HepG2 (cell line): ENCODE measurements around the gene OTX1. TPM values are rescaled to one million over a fixed set of nuclear protein-coding genes. Genes with fewer than 3 reads are reported as not detected.

Experiments
- ATAC-seq: fragments of 200-7000 bp; cut with Tn5 transposase; 3 replicates; pipeline ENCODE4 v1.9.1; 2020; ENCODE audit warnings: mild to moderate bottlenecking, moderate library complexity
- BruUV-seq: library from RNA; stranded (reverse); fragments of 400-500 nt; replicated peaks from 2 replicates; lab custom pipeline; 2021; lab: Mats Ljungman, UMichigan
- CTCF ChIA-PET: fragments of 300-600 bp; formaldehyde crosslinking; extraction: SDS; loops from one replicate; lab custom pipeline; 2021; ENCODE audit warnings: low total read pairs, inconsistent platforms, low intra/inter-chr PET ratio; lab: Yijun Ruan, JAX
- POLR2A ChIA-PET: fragments of 350-600 bp; sonication (Branson Sonifier 250); formaldehyde crosslinking; loops from one replicate; lab custom pipeline; 2020; ENCODE audit warnings: antibody characterized with exemption, inconsistent platforms; lab: Yijun Ruan, JAX
- DNase-seq: peaks from one replicate; pipeline ENCODE4 v3.0.0-alpha.2; 2015; ENCODE audit warnings: low spot score
- FAIRE-seq: peaks from 3 replicates; lab custom pipeline; 2011; peaks lifted over from hg19 to GRCh38; lab: Jason Lieb, UNC
- H2AFZ ChIP-seq: one replicate; pipeline ENCODE4 v1.6.1; 2011; ENCODE audit warnings: low read length, inconsistent platforms
- H3K27ac ChIP-seq: fragments of 300-600 bp; 3 replicates; pipeline ENCODE4 v1.8.0; 2011; ENCODE audit warnings: mixed run types, mild to moderate bottlenecking, mixed read lengths, low read length, inconsistent platforms; ENCODE audit not compliant: insufficient read depth; ENCODE audit errors: extremely low read length
- H3K27me3 ChIP-seq, 2 experiments: fragments of 200-600 bp in 1 of 2; 2 replicates in 1 of 2; 3 replicates in 1 of 2; pipeline versions ENCODE4 v1.6.0 to v1.8.0; 2011; ENCODE audit warnings: low read length in 2 of 2, mild to moderate bottlenecking in 2 of 2, moderate library complexity in 2 of 2, inconsistent platforms in 1 of 2; ENCODE audit not compliant: insufficient read depth in 2 of 2, control insufficient read depth in 1 of 2
- H3K36me3 ChIP-seq, 2 experiments: fragments of 200-600 bp in 1 of 2; replicated peaks in 1 of 2; 2 replicates in 1 of 2; 3 replicates in 1 of 2; pipeline versions ENCODE4 v1.5.1 to v1.8.0; 2011; ENCODE audit warnings: low read length in 2 of 2, inconsistent platforms in 1 of 2; ENCODE audit not compliant: insufficient read depth in 2 of 2, control insufficient read depth in 1 of 2
- H3K4me1 ChIP-seq: 2 replicates; pipeline ENCODE4 v1.5.1; 2012; ENCODE audit warnings: low read length, inconsistent platforms; ENCODE audit not compliant: insufficient read depth
- H3K4me2 ChIP-seq: 2 replicates; pipeline ENCODE4 v1.6.0; 2011; ENCODE audit warnings: low read depth, low read length, inconsistent platforms
- H3K4me3 ChIP-seq, 3 experiments: fragments of 200-600 bp in 1 of 3; sonication (generic), shearing (Covaris generic) in 1 of 3; replicated peaks in 1 of 3; 2 replicates each; pipeline ENCODE4 v1.5.1; 2011 to 2016; ENCODE audit warnings: low read length in 3 of 3, inconsistent platforms in 2 of 3, low read depth in 2 of 3, mild to moderate bottlenecking in 2 of 3, control low read depth in 1 of 3, mixed read lengths in 1 of 3; ENCODE audit not compliant: insufficient read depth in 1 of 3
- H3K79me2 ChIP-seq: one replicate; pipeline ENCODE4 v1.6.1; 2011; ENCODE audit warnings: low read length, inconsistent platforms; ENCODE audit not compliant: insufficient read depth
- H3K9ac ChIP-seq: 2 replicates; pipeline ENCODE4 v1.6.0; 2011; ENCODE audit warnings: mild to moderate bottlenecking, low read depth, low read length, inconsistent platforms; ENCODE audit not compliant: insufficient read depth
- H3K9me3 ChIP-seq: 2 replicates; pipeline ENCODE4 v1.5.1; 2012; ENCODE audit warnings: mild to moderate bottlenecking, low read length
- H4K20me1 ChIP-seq: 2 replicates; pipeline ENCODE4 v1.6.0; 2011; ENCODE audit warnings: inconsistent platforms, mild to moderate bottlenecking, low read length, moderate library complexity; ENCODE audit not compliant: insufficient read depth
- ATF7 ChIP-seq, 2 experiments: fragments of 450-650 bp in 1 of 2; sonication (generic) in 1 of 2; formaldehyde crosslinking in 1 of 2; IDR thresholded peaks; 2 replicates each; pipeline versions ENCODE4 v1.4.0 to v1.6.1; 2016 to 2020; ENCODE audit warnings: antibody characterized with exemption in 1 of 2, mild to moderate bottlenecking in 1 of 2, missing genetic modification reagents in 1 of 2
- CREB1 ChIP-seq, 2 experiments: fragments of 450-650 bp in 1 of 2; IDR thresholded peaks; 2 replicates each; pipeline ENCODE4 v1.6.1; 2016 to 2017; ENCODE audit warnings: control low read depth in 1 of 2, mild to moderate bottlenecking in 1 of 2, missing compliant biosample characterization in 1 of 2, missing genetic modification characterization in 1 of 2
- GATAD2A ChIP-seq: IDR thresholded peaks from 2 replicates; pipeline ENCODE4 v1.6.1; 2016
- HNF4A ChIP-seq: sonication (generic); formaldehyde crosslinking; IDR thresholded peaks from 2 replicates; pipeline ENCODE4 v1.4.0; 2020; ENCODE audit warnings: missing genetic modification reagents
- NAIF1 ChIP-seq: sonication (generic); formaldehyde crosslinking; IDR thresholded peaks from 2 replicates; pipeline ENCODE4 v1.5.0; 2020; ENCODE audit warnings: mild to moderate bottlenecking, missing genetic modification reagents, borderline replicate concordance
- ONECUT2 ChIP-seq: sonication (generic); formaldehyde crosslinking; IDR thresholded peaks from 2 replicates; pipeline ENCODE4 v1.4.0; 2020; ENCODE audit warnings: missing genetic modification reagents
- ZBTB21 ChIP-seq: sonication (generic); formaldehyde crosslinking; IDR thresholded peaks from 2 replicates; pipeline ENCODE4 v1.4.0; 2020; ENCODE audit warnings: missing genetic modification reagents
- ZFX ChIP-seq: sonication (generic); formaldehyde crosslinking; IDR thresholded peaks from 2 replicates; pipeline ENCODE4 v1.4.0; 2020; ENCODE audit warnings: mild to moderate bottlenecking, low read depth, missing genetic modification reagents, moderate library complexity
- WGBS: methylation state at CpG from one replicate; pipeline ENCODE4 v1.1.6; 2017; ENCODE audit warnings: low lambda C conversion rate; 5-methylcytosine and 5-hydroxymethylcytosine counted together
- in situ Hi-C: cut with HindIII; loops from 2 replicates; pipeline ENCODE4 v1.10.0; 2017; ENCODE audit warnings: low pct_unique_long_range_greater_than_20kb; ENCODE audit not compliant: extremely low pct_ligation_motif_present
- intact Hi-C: fragments of 100-400 bp; cut with micrococcal nuclease; formaldehyde crosslinking; loops from one replicate; pipeline ENCODE4 v1.10.0; 2022; ENCODE audit not compliant: unreplicated experiment
- polyA plus RNA-seq, 8 experiments: library from polyadenylated mRNA; depleted of rRNA in 3 of 8; stranded (reverse) in 7 of 8; unstranded in 1 of 8; fragments of >200 nt; fragmentation: Illumina TruSeq in 4 of 8; extraction: Trizol in 4 of 8; gene quantifications; 2 replicates each; pipeline versions ENCODE4 v1.2.1 to v1.2.3, GENCODE V29; 2011 to 2016; ENCODE audit warnings: low read depth in 4 of 8, missing spikeins in 1 of 8, mixed read lengths in 1 of 8; ENCODE audit not compliant: insufficient read depth in 1 of 8
- total RNA-seq, 5 experiments: library from RNA; depleted of rRNA; stranded (reverse); fragments of >200 nt; fragmentation: Illumina TruSeq; extraction: Trizol; gene quantifications; 2 replicates each; pipeline ENCODE4 v1.2.3, GENCODE V29; 2016; ENCODE audit warnings: low read depth in 1 of 5
- TF ChIP-seq, protein P1 (sequence below): sonication (generic); formaldehyde crosslinking; IDR thresholded peaks from 2 replicates; pipeline ENCODE4 v1.4.0; 2020; ENCODE audit warnings: missing genetic modification reagents
- TF ChIP-seq, protein P2 (sequence below), 2 experiments: fragments of 450-650 bp in 1 of 2; sonication (generic) in 1 of 2; formaldehyde crosslinking; IDR thresholded peaks; 2 replicates each; pipeline versions ENCODE4 v1.5.0 to v1.8.0; 2020 to 2022; ENCODE audit warnings: mild to moderate bottlenecking in 1 of 2, missing genetic modification reagents in 1 of 2
- TF ChIP-seq, protein P3 (sequence below): sonication (generic); formaldehyde crosslinking; conservative IDR thresholded peaks from 2 replicates; pipeline ENCODE4 v1.4.0; 2020; ENCODE audit warnings: missing genetic modification reagents
- TF ChIP-seq, protein P4 (sequence below): sonication (generic); formaldehyde crosslinking; IDR thresholded peaks from 2 replicates; pipeline ENCODE4 v1.4.0; 2020; ENCODE audit warnings: missing genetic modification reagents
- TF ChIP-seq, protein P5 (sequence below): sonication (generic); formaldehyde crosslinking; IDR thresholded peaks from 2 replicates; pipeline ENCODE4 v1.5.1; 2020; ENCODE audit warnings: mild to moderate bottlenecking, missing genetic modification reagents, borderline replicate concordance

The OTX1 gene
- total and polyA plus RNA-seq, 2 of the 13 experiments (the other 11 are each of a cell fraction or from before 2014, with no cell fraction given) = 1.0 to 5.0 TPM

DNA sequence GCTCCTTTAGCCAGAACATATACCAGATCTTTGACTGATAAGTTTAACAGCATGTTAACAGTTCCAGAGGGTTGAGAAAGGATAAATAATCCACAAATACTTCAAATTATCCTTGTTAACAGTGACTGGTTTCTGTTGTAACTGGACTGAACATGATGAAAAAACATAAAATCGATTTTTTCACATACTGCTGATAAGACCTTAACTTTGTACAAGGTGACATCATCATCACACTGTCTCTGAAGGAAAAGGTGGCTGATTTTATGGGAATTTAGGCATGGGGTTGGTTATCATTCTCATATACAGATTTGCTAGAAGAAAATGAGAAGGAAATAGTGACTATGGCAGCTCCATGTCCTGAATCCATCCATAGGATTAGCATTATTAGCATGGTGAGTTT is 36.1 kb downstream of the OTX1 start:
- no peak overlapping the region for H3K27ac ChIP-seq
- H3K4me3 ChIP-seq = no peak overlapping the region
- peaks cover 24% of the 10 kb centered on the region for H3K4me1 ChIP-seq
- peak; percentile 27; the same call in 1 of the 2 replicates for TF ChIP-seq ZBTB21
- TF ChIP-seq NAIF1 (CRISPR knock-in tag) = no peak
- TF ChIP-seq, protein P1, sequence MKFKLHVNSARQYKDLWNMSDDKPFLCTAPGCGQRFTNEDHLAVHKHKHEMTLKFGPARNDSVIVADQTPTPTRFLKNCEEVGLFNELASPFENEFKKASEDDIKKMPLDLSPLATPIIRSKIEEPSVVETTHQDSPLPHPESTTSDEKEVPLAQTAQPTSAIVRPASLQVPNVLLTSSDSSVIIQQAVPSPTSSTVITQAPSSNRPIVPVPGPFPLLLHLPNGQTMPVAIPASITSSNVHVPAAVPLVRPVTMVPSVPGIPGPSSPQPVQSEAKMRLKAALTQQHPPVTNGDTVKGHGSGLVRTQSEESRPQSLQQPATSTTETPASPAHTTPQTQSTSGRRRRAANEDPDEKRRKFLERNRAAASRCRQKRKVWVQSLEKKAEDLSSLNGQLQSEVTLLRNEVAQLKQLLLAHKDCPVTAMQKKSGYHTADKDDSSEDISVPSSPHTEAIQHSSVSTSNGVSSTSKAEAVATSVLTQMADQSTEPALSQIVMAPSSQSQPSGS (CRISPR knock-in tag) = peak; percentile 56; the same call in 1 of the 2 replicates
- peak; percentile 53 for TF ChIP-seq CREB1 (IDR thresholded peaks at IDR 0.05)
- TF ChIP-seq CREB1 (CRISPR knock-in tag; IDR thresholded peaks at IDR 0.05) = no peak; the same call in none of the 2 replicates
- TF ChIP-seq, protein P2, sequence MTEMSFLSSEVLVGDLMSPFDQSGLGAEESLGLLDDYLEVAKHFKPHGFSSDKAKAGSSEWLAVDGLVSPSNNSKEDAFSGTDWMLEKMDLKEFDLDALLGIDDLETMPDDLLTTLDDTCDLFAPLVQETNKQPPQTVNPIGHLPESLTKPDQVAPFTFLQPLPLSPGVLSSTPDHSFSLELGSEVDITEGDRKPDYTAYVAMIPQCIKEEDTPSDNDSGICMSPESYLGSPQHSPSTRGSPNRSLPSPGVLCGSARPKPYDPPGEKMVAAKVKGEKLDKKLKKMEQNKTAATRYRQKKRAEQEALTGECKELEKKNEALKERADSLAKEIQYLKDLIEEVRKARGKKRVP (CRISPR knock-in tag; IDR thresholded peaks at IDR 0.05) = peak in 1 of 2 experiments; percentile 50; a peak in 1 of 4 replicates
- TF ChIP-seq, protein P3, sequence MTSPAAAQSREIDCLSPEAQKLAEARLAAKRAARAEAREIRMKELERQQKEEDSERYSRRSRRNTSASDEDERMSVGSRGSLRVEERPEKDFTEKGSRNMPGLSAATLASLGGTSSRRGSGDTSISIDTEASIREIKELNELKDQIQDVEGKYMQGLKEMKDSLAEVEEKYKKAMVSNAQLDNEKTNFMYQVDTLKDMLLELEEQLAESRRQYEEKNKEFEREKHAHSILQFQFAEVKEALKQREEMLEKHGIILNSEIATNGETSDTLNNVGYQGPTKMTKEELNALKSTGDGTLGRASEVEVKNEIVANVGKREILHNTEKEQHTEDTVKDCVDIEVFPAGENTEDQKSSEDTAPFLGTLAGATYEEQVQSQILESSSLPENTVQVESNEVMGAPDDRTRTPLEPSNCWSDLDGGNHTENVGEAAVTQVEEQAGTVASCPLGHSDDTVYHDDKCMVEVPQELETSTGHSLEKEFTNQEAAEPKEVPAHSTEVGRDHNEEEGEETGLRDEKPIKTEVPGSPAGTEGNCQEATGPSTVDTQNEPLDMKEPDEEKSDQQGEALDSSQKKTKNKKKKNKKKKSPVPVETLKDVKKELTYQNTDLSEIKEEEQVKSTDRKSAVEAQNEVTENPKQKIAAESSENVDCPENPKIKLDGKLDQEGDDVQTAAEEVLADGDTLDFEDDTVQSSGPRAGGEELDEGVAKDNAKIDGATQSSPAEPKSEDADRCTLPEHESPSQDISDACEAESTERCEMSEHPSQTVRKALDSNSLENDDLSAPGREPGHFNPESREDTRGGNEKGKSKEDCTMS (CRISPR knock-in tag) = no peak
- TF ChIP-seq, protein P4, sequence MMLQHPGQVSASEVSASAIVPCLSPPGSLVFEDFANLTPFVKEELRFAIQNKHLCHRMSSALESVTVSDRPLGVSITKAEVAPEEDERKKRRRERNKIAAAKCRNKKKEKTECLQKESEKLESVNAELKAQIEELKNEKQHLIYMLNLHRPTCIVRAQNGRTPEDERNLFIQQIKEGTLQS (CRISPR knock-in tag) = peak; percentile 44; the same call in 1 of the 2 replicates
- TF ChIP-seq HNF4A (CRISPR knock-in tag) = peak; percentile 23; the same call in 1 of the 2 replicates
- TF ChIP-seq, protein P5, sequence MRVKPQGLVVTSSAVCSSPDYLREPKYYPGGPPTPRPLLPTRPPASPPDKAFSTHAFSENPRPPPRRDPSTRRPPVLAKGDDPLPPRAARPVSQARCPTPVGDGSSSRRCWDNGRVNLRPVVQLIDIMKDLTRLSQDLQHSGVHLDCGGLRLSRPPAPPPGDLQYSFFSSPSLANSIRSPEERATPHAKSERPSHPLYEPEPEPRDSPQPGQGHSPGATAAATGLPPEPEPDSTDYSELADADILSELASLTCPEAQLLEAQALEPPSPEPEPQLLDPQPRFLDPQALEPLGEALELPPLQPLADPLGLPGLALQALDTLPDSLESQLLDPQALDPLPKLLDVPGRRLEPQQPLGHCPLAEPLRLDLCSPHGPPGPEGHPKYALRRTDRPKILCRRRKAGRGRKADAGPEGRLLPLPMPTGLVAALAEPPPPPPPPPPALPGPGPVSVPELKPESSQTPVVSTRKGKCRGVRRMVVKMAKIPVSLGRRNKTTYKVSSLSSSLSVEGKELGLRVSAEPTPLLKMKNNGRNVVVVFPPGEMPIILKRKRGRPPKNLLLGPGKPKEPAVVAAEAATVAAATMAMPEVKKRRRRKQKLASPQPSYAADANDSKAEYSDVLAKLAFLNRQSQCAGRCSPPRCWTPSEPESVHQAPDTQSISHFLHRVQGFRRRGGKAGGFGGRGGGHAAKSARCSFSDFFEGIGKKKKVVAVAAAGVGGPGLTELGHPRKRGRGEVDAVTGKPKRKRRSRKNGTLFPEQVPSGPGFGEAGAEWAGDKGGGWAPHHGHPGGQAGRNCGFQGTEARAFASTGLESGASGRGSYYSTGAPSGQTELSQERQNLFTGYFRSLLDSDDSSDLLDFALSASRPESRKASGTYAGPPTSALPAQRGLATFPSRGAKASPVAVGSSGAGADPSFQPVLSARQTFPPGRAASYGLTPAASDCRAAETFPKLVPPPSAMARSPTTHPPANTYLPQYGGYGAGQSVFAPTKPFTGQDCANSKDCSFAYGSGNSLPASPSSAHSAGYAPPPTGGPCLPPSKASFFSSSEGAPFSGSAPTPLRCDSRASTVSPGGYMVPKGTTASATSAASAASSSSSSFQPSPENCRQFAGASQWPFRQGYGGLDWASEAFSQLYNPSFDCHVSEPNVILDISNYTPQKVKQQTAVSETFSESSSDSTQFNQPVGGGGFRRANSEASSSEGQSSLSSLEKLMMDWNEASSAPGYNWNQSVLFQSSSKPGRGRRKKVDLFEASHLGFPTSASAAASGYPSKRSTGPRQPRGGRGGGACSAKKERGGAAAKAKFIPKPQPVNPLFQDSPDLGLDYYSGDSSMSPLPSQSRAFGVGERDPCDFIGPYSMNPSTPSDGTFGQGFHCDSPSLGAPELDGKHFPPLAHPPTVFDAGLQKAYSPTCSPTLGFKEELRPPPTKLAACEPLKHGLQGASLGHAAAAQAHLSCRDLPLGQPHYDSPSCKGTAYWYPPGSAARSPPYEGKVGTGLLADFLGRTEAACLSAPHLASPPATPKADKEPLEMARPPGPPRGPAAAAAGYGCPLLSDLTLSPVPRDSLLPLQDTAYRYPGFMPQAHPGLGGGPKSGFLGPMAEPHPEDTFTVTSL (CRISPR knock-in tag) = peak; percentile 42; the same call in 1 of the 2 replicates
- no peak for TF ChIP-seq ZFX (CRISPR knock-in tag)
- peak; percentile 87 for TF ChIP-seq ONECUT2 (CRISPR knock-in tag)
- peak; percentile 50; the same call in 1 of the 2 replicates for TF ChIP-seq GATAD2A (CRISPR knock-in tag)
- TF ChIP-seq ATF7 (IDR thresholded peaks at IDR 0.05) = peak; percentile 88
- no peak for TF ChIP-seq ATF7 (CRISPR knock-in tag; IDR thresholded peaks at IDR 0.05)
- H3K9ac ChIP-seq = no peak overlapping the region
- H3K27me3 ChIP-seq = no peaks in the 10 kb centered on the region
- in situ Hi-C loops = loop anchor here (25.0 kb wide), 1 partner anchor 201 kb away; no protein-coding TSS in a partner anchor
- intact Hi-C loops = no loop called here
- DNase-seq = no peak
- H2AFZ ChIP-seq = no peak overlapping the region
- FAIRE-seq = peak; percentile 36
- 4% methylated on average over 1 of the region's 1 CpG for WGBS
- ChIA-PET POLR2A (no interaction called here), CTCF (no interaction called here)
- no peak overlapping the region for H3K4me2 ChIP-seq
- H3K79me2 ChIP-seq = no peaks in the 10 kb centered on the region
- peak; percentile 66 for ATAC-seq
- H4K20me1 ChIP-seq = no peaks in the 10 kb centered on the region
- no peaks in the 10 kb centered on the region for H3K36me3 ChIP-seq
- no peaks in the 10 kb centered on the region for H3K9me3 ChIP-seq
- no TSS peak for BruUV-seq
